ENCODE measurements around the gene EPHB6. TPM values are rescaled to one million over a fixed set of nuclear protein-coding genes. Genes with fewer than 3 reads are reported as not detected.

EPHB6 gene
- total RNA-seq, 1 donor from 2014 or later: 5.6 TPM

DNA sequence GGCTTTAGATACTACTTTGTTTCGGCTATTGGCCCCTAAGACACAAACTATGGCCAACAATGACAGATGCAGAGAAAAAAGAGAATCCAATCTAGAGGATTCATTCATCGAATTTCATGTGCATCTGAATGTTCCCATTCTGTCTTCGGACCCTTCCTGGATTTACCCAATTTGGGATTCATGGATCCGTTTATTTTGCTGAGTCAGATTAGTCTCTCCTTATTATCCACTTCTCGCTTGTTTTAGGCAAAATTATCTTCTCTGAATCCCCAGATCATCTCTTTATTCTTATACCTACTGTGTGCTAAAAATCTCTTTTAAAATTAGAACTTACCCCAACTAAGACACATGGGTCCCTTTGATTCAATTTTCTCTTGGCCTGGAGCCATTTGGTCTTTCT is 24.2 kb downstream of the EPHB6 start:
- DNase-seq (ENCODE audit: low spot score): no peak
- Mint-ChIP-seq H3K9me3 (no peaks in the 10 kb centered on the region), H3K36me3 (ENCODE audit: low read depth) (no peaks in the 10 kb centered on the region), H3K4me3 (no peak overlapping the region), H3K27me3 (ENCODE audit: insufficient read depth) (peaks cover 19% of the 10 kb centered on the region), H3K4me1 (ENCODE audit: low read depth) (no peaks in the 10 kb centered on the region), H3K27ac (no peak overlapping the region)
- intact Hi-C loops (cut with micrococcal nuclease): no loop called here

GRCh38 chr7:142880876-142881505 is 26.1 kb downstream of the EPHB6 start:
- Mint-ChIP-seq H3K27me3 (ENCODE audit: insufficient read depth) (peaks cover 19% of the 10 kb centered on the region), H3K36me3 (ENCODE audit: low read depth) (no peaks in the 10 kb centered on the region), H3K4me3 (no peak overlapping the region), H3K9me3 (no peaks in the 10 kb centered on the region), H3K4me1 (ENCODE audit: low read depth) (no peaks in the 10 kb centered on the region), H3K27ac (no peak overlapping the region)
- intact Hi-C loops (cut with micrococcal nuclease): loop anchor here (1.0 kb wide), 2 partner anchors 28 to 122 kb away; no protein-coding TSS in a partner anchor
- peak; percentile 24 for DNase-seq (ENCODE audit: low spot score)

- H3K27ac Mint-ChIP-seq: no peak overlapping the region
- peaks cover 19% of the 10 kb centered on the region for H3K27me3 Mint-ChIP-seq (ENCODE audit: insufficient read depth)
- intact Hi-C loops (cut with micrococcal nuclease): loop anchor here (1.0 kb wide), 2 partner anchors 28 to 122 kb away; no protein-coding TSS in a partner anchor
Observed at GRCh38 chr7:142881586-142882337, 26.9 kb downstream of the EPHB6 start.

GRCh38 chr7:142882338-142882678 is 27.4 kb downstream of the EPHB6 start:
- DNase-seq (ENCODE audit: low spot score): no peak

More at GRCh38 chr7:142881586-142882337, 26.9 kb downstream of the EPHB6 start:
- Mint-ChIP-seq H3K9me3 (no peaks in the 10 kb centered on the region), H3K4me3 (no peak overlapping the region), H3K4me1 (ENCODE audit: low read depth) (no peaks in the 10 kb centered on the region), H3K36me3 (ENCODE audit: low read depth) (no peaks in the 10 kb centered on the region)
- DNase-seq (ENCODE audit: low spot score): no peak

GRCh38 chr7:142883145-142883544 is 28.3 kb downstream of the EPHB6 start:
- Mint-ChIP-seq H3K4me3 (no peak overlapping the region), H3K27me3 (ENCODE audit: insufficient read depth) (peaks cover 19% of the 10 kb centered on the region), H3K27ac (no peak overlapping the region), H3K9me3 (no peaks in the 10 kb centered on the region), H3K36me3 (ENCODE audit: low read depth) (no peaks in the 10 kb centered on the region), H3K4me1 (ENCODE audit: low read depth) (no peaks in the 10 kb centered on the region)
- intact Hi-C loops (cut with micrococcal nuclease): no loop called here
- DNase-seq (ENCODE audit: low spot score): no peak

More at GRCh38 chr7:142882338-142882678, 27.4 kb downstream of the EPHB6 start:
- H3K27me3 Mint-ChIP-seq (ENCODE audit: insufficient read depth): peaks cover 19% of the 10 kb centered on the region
- no peaks in the 10 kb centered on the region for H3K36me3 Mint-ChIP-seq (ENCODE audit: low read depth)
- no peaks in the 10 kb centered on the region for H3K4me1 Mint-ChIP-seq (ENCODE audit: low read depth)
- no peak overlapping the region for H3K4me3 Mint-ChIP-seq
- no peaks in the 10 kb centered on the region for H3K9me3 Mint-ChIP-seq
- intact Hi-C loops (cut with micrococcal nuclease): no loop called here
- no peak overlapping the region for H3K27ac Mint-ChIP-seq

GRCh38 chr7:142883571-142884285 is 28.9 kb downstream of the EPHB6 start:
- Mint-ChIP-seq H3K27me3 (ENCODE audit: insufficient read depth) (peaks cover 15% of the 10 kb centered on the region), H3K27ac (no peak overlapping the region), H3K4me3 (no peak overlapping the region), H3K9me3 (no peaks in the 10 kb centered on the region), H3K4me1 (ENCODE audit: low read depth) (no peaks in the 10 kb centered on the region), H3K36me3 (ENCODE audit: low read depth) (no peaks in the 10 kb centered on the region)
- no peak for DNase-seq (ENCODE audit: low spot score)
- intact Hi-C loops (cut with micrococcal nuclease): no loop called here

DNA sequence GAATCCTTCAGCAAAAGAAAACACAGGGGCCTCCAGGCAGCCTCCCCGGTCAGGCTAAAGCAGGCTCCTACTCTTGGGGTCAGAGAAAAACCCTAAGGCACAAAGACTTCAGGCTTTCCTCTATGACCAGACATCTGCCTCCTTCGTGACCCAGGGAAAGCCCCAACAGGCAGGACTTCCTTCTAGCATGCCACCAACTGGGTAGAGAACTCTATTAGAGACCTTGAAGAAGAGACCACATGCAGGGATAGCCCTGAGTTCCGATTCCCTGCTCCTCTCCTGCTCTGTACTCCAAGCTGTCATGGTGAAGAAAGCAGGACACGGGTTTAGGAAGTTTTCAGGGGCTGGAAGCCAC is 29.4 kb downstream of the EPHB6 start:
- intact Hi-C loops (cut with micrococcal nuclease): no loop called here
- H3K36me3 Mint-ChIP-seq (ENCODE audit: low read depth): no peaks in the 10 kb centered on the region
- no peaks in the 10 kb centered on the region for H3K9me3 Mint-ChIP-seq
- no peaks in the 10 kb centered on the region for H3K4me1 Mint-ChIP-seq (ENCODE audit: low read depth)
- H3K27me3 Mint-ChIP-seq (ENCODE audit: insufficient read depth): peaks cover 15% of the 10 kb centered on the region
- no peak overlapping the region for H3K27ac Mint-ChIP-seq
- H3K4me3 Mint-ChIP-seq: no peak overlapping the region
- DNase-seq (ENCODE audit: low spot score): no peak

DNA sequence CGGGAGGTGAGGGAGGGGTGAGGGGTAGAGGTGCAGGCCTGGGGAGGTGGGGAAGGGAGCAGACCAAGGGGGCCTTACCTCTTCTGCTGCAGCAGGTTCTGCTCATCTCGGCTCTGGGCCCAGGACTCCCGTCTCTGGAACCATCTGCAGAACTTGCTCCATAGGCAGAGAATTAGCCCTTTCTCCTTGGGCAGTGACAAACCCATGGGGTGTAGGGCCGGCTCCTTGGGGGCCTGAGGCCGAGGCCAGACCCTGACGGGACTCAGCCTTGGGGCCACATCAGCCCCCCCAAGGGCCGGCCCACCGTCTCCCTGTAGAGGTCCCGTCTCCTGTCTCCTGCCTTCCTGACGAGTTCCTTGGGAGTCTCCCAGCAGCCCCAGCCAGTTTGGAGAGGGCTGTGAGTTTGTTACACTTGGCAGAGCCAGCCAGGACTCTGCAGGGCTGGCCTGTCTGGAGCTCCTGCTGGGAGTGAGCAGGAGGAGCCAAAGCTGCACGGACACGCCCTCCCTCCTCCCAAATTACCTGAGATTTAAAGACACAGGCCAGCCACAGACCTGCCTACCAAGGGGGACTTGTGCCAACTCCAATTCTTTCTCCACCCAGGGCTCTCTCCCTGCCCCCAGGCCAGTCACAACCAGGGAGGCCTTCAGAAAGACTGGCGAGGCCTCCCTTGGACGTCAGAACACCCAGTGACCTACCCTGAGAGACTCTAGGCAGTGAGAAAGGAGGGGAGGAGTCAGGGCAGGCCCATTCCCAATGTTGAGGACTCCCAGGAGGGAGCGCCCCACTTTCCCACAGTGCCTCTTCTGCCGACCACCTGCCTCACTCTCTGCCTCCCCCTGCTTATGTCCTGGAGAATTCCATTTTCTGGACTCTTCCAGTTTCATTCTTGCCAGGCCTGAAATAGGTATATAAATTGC is 30.7 kb downstream of the EPHB6 start, which contains the start of gene TRPV6:
TRPV6 (minus strand) TSS at position 435 of the 920 bp plus-strand sequence.
- no peak within 1 kb of the TSS for H3K27ac Mint-ChIP-seq
- H3K4me1 Mint-ChIP-seq (ENCODE audit: low read depth): no peaks in the 10 kb centered on the region
- H3K4me3 Mint-ChIP-seq: no peak within 1 kb of the TSS
- H3K9me3 Mint-ChIP-seq: no peaks in the 10 kb centered on the region
- peaks cover 7% of the 10 kb centered on the region for H3K27me3 Mint-ChIP-seq (ENCODE audit: insufficient read depth)
- H3K36me3 Mint-ChIP-seq (ENCODE audit: low read depth): no peaks in the 10 kb centered on the region
- no peak for DNase-seq (ENCODE audit: low spot score)
- intact Hi-C loops (cut with micrococcal nuclease): no loop called here

DNA sequence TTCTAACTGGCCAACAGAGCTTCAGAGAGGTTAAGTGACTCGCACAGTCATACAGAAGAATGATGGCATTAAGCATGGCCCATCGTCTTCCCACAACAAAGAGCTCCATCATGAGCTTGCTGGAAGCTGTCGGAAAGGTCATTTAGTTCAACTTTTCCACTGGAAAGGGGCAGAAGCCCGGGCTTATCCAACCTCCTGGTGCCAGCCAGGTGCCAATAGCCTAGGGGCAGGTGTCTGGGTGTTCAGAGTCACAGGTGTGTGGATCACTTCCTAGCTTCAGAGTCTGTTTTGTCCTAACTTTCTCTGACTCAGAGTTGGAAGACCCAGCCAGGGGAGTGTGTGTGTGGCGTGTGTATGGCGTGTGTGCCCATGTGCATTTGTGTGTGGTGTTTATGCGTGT is 32.0 kb downstream of the EPHB6 start:
- intact Hi-C loops (cut with micrococcal nuclease): no loop called here
- no peak for DNase-seq (ENCODE audit: low spot score)
- Mint-ChIP-seq H3K4me3 (no peak overlapping the region), H3K36me3 (ENCODE audit: low read depth) (no peaks in the 10 kb centered on the region), H3K27me3 (ENCODE audit: insufficient read depth) (no peaks in the 10 kb centered on the region), H3K9me3 (no peaks in the 10 kb centered on the region), H3K27ac (no peak overlapping the region), H3K4me1 (ENCODE audit: low read depth) (no peaks in the 10 kb centered on the region)

GRCh38 chr7:142887282-142888015 is 32.6 kb downstream of the EPHB6 start:
- Mint-ChIP-seq H3K4me3 (no peak overlapping the region), H3K9me3 (no peaks in the 10 kb centered on the region), H3K36me3 (ENCODE audit: low read depth) (no peaks in the 10 kb centered on the region), H3K27ac (no peak overlapping the region), H3K27me3 (ENCODE audit: insufficient read depth) (no peaks in the 10 kb centered on the region), H3K4me1 (ENCODE audit: low read depth) (no peaks in the 10 kb centered on the region)
- no peak for DNase-seq (ENCODE audit: low spot score)
- intact Hi-C loops (cut with micrococcal nuclease): no loop called here

- intact Hi-C loops (cut with micrococcal nuclease): no loop called here
- Mint-ChIP-seq H3K36me3 (ENCODE audit: low read depth) (no peaks in the 10 kb centered on the region), H3K4me1 (ENCODE audit: low read depth) (no peaks in the 10 kb centered on the region), H3K27me3 (ENCODE audit: insufficient read depth) (peaks cover 1% of the 10 kb centered on the region), H3K9me3 (no peaks in the 10 kb centered on the region), H3K4me3 (no peak overlapping the region), H3K27ac (no peak overlapping the region)
- no peak for DNase-seq (ENCODE audit: low spot score)
Observed at GRCh38 chr7:142889816-142890215, 34.9 kb downstream of the EPHB6 start.

Measured in activated T-helper 1 cell treated with anti-CD3 and anti-CD28 coated beads, Interleukin-12 subunit alpha, Interleukin-12 subunit beta, Interleukin-2, Interleukin-4 antibody, amounts not matched to agents 30 ng/mL and 10 ng/mL and 1 ng/mL, durations not matched to agents 14 hours and 24 hours and 36 hours (primary cell).